ENCODE data around the gene MTIF3. TPM values are rescaled to one million over a fixed set of nuclear protein-coding genes. Genes with fewer than 3 reads are reported as not detected.

MTIF3 gene
- total RNA-seq, 1 donor from 2014 or later: 185 TPM

- intact Hi-C loops (cut with DNase I): no loop called here
Observed at GRCh38 chr13:27398360-27398759, 52.0 kb downstream of the MTIF3 start.

GRCh38 chr13:27396252-27396846, 54.0 kb downstream of the MTIF3 start:
- intact Hi-C loops (cut with DNase I): no loop called here
- ATAC-seq (no peak), DNase-seq (ENCODE audit: missing footprints) (no peak)

More at GRCh38 chr13:27398360-27398759, 52.0 kb downstream of the MTIF3 start:
- no peak for DNase-seq (ENCODE audit: missing footprints)
- no peak for ATAC-seq

GRCh38 chr13:27395007-27395510, 55.3 kb downstream of the MTIF3 start:
- intact Hi-C loops (cut with DNase I): no loop called here
- ATAC-seq (no peak), DNase-seq (ENCODE audit: missing footprints) (no peak)

GRCh38 chr13:27393101-27393500, 57.3 kb downstream of the MTIF3 start:
- intact Hi-C loops (cut with DNase I): no loop called here
- no peak for ATAC-seq
- no peak for DNase-seq (ENCODE audit: missing footprints)

GRCh38 chr13:27391471-27391870, 58.9 kb downstream of the MTIF3 start:
- no peak for ATAC-seq
- intact Hi-C loops (cut with DNase I): no loop called here
- no peak for DNase-seq (ENCODE audit: missing footprints)

GRCh38 chr13:27389891-27390290, 60.5 kb downstream of the MTIF3 start:
- DNase-seq (ENCODE audit: missing footprints) (no peak), ATAC-seq (no peak)
- intact Hi-C loops (cut with DNase I): no loop called here

- DNase-seq (ENCODE audit: missing footprints) (no peak), ATAC-seq (no peak)
- intact Hi-C loops (cut with DNase I): no loop called here
Observed at GRCh38 chr13:27388241-27388640, 62.1 kb downstream of the MTIF3 start.

Other genes starting within 250 kb of the MTIF3 start
- gene RPL21, start 199.0 kb downstream of the MTIF3 start, total RNA-seq: 782 TPM
- gene RASL11A, start 179.7 kb downstream of the MTIF3 start, total RNA-seq: 10.6 TPM
- 235 TPM for gene GTF3A, start 25.9 kb downstream of the MTIF3 start, total RNA-seq
- gene LNX2, start 170.0 kb upstream of the MTIF3 start, total RNA-seq: 11.4 TPM
- 89.1 TPM for gene POLR1D, start 171.3 kb upstream of the MTIF3 start, total RNA-seq

All from Right ventricle myocardium inferior (tissue), 1 donor.